Endothelial cell of umbilical vein (primary cell): ENCODE measurements around the gene POLR3A. TPM values are rescaled to one million over a fixed set of nuclear protein-coding genes. Genes with fewer than 3 reads are reported as not detected.

Experiments
- BruUV-seq: library from RNA; stranded (reverse); fragments of 400-500 nt; replicated peaks from 2 replicates; lab custom pipeline; 2021; lab: Mats Ljungman, UMichigan
- CTCF ChIA-PET: fragments of 300-600, 350-600 bp; sonication (Branson Sonifier 250); formaldehyde crosslinking; loops from one replicate; lab custom pipeline; 2021; ENCODE audit warnings: antibody characterized with exemption, inconsistent platforms; lab: Charles Lee
- POLR2A ChIA-PET: fragments of 300-600, 350-600 bp; sonication (Branson Sonifier 250); formaldehyde crosslinking; loops from one replicate; lab custom pipeline; 2021; ENCODE audit warnings: antibody characterized with exemption, inconsistent platforms; lab: Charles Lee
- DNase-seq: peaks from one replicate; pipeline ENCODE4 v3.0.0-alpha.2; 2011; ENCODE audit warnings: low read depth, low spot score
- FAIRE-seq: peaks from 2 replicates; lab custom pipeline; 2011; peaks lifted over from hg19 to GRCh38; lab: Jason Lieb, UNC
- H2AFZ ChIP-seq: 2 replicates; pipeline ENCODE4 v1.6.0; 2012; ENCODE audit warnings: low read depth, low read length, control low read depth, inconsistent platforms
- H3K27ac ChIP-seq: 2 replicates; pipeline ENCODE4 v1.5.1; 2011; ENCODE audit warnings: low read depth, mild to moderate bottlenecking, control low read depth, low read length, moderate library complexity; ENCODE audit not compliant: insufficient read depth
- H3K27me3 ChIP-seq, 2 experiments: 2 replicates each; pipeline versions ENCODE4 v1.6.0 to v1.6.1; 2011; ENCODE audit warnings: low read length in 2 of 2, mixed read lengths in 1 of 2; ENCODE audit not compliant: control insufficient read depth in 2 of 2, insufficient read depth in 2 of 2
- H3K36me3 ChIP-seq, 2 experiments: 2 replicates in 1 of 2; 3 replicates in 1 of 2; pipeline ENCODE4 v1.5.1; 2011; ENCODE audit warnings: low read length in 2 of 2, mild to moderate bottlenecking in 1 of 2, moderate library complexity in 1 of 2; ENCODE audit not compliant: control insufficient read depth in 2 of 2, insufficient read depth in 2 of 2; ENCODE audit errors: extremely low read depth in 1 of 2
- H3K4me1 ChIP-seq: 3 replicates; pipeline ENCODE4 v1.5.1; 2011; ENCODE audit warnings: mild to moderate bottlenecking, low read length; ENCODE audit not compliant: control insufficient read depth, insufficient read depth; ENCODE audit errors: extremely low read depth
- H3K4me2 ChIP-seq: 2 replicates; pipeline ENCODE4 v1.6.1; 2011; ENCODE audit warnings: low read length, control low read depth, mixed read lengths; ENCODE audit not compliant: insufficient read depth
- H3K4me3 ChIP-seq, 3 experiments: fragments of 200-600 bp in 1 of 3; sonication (generic), shearing (Covaris generic) in 1 of 3; replicated peaks in 1 of 3; 2 replicates each; pipeline ENCODE4 v1.5.1; 2011 to 2016; ENCODE audit warnings: control low read depth in 3 of 3, low read length in 3 of 3, mild to moderate bottlenecking in 2 of 3, inconsistent platforms in 1 of 3, low read depth in 1 of 3, moderate library complexity in 1 of 3; ENCODE audit not compliant: insufficient read depth in 1 of 3
- H3K79me2 ChIP-seq: 2 replicates; pipeline ENCODE4 v1.6.0; 2012; ENCODE audit warnings: low read length, inconsistent platforms; ENCODE audit not compliant: control insufficient read depth, insufficient read depth
- H3K9ac ChIP-seq: replicated peaks from 2 replicates; pipeline ENCODE3; 2011; ENCODE audit warnings: low read length, control low read depth; ENCODE audit not compliant: insufficient read depth; ENCODE audit errors: extremely low read depth
- H3K9me1 ChIP-seq: replicated peaks from 3 replicates; pipeline ENCODE4 v1.6.0; 2011; ENCODE audit warnings: mild to moderate bottlenecking, low read length; ENCODE audit not compliant: control insufficient read depth, insufficient read depth; ENCODE audit errors: extremely low read depth
- H3K9me3 ChIP-seq: replicated peaks from 2 replicates; pipeline ENCODE4 v1.5.1; 2012; ENCODE audit warnings: low read length, inconsistent platforms; ENCODE audit not compliant: control insufficient read depth, insufficient read depth
- H4K20me1 ChIP-seq: replicated peaks from 2 replicates; pipeline ENCODE3; 2011; ENCODE audit warnings: mild to moderate bottlenecking, low read length; ENCODE audit not compliant: control insufficient read depth, insufficient read depth; ENCODE audit errors: extremely low read depth
- EZH2 ChIP-seq: IDR thresholded peaks from 2 replicates; pipeline ENCODE4 v1.6.1; 2012; ENCODE audit warnings: borderline replicate concordance, low read depth, mild to moderate bottlenecking, moderate library complexity, low read length, inconsistent platforms; ENCODE audit not compliant: severe bottlenecking
- FOS ChIP-seq: IDR thresholded peaks from 2 replicates; pipeline ENCODE4 v1.6.1; 2011; ENCODE audit warnings: mild to moderate bottlenecking, low read length, moderate library complexity, borderline replicate concordance; ENCODE audit not compliant: insufficient read depth
- GATA2 ChIP-seq: IDR thresholded peaks from 2 replicates; pipeline ENCODE4 v1.7.0; 2011; ENCODE audit warnings: low read depth, mild to moderate bottlenecking, moderate library complexity, mixed read lengths, low read length; ENCODE audit not compliant: insufficient read length, insufficient read depth
- JUN ChIP-seq: IDR thresholded peaks from 2 replicates; pipeline ENCODE4 v1.6.1; 2011; ENCODE audit warnings: borderline replicate concordance, low read depth; ENCODE audit not compliant: insufficient read length, insufficient read depth
- MYC ChIP-seq: IDR thresholded peaks from one replicate; pipeline ENCODE4 v1.6.1; 2011; ENCODE audit warnings: mild to moderate bottlenecking, low read depth, low read length
- POLR2A ChIP-seq: IDR thresholded peaks from 2 replicates; pipeline ENCODE4 v1.6.1; 2012; ENCODE audit warnings: low read depth, mild to moderate bottlenecking, control low read depth, low read length
- POLR2AphosphoS5 ChIP-seq: IDR thresholded peaks from 2 replicates; pipeline ENCODE4 v1.6.1; 2012; ENCODE audit warnings: low read depth, mild to moderate bottlenecking, control low read depth, low read length, moderate library complexity; ENCODE audit not compliant: insufficient read depth
- dilution Hi-C: fragments of 300-500 bp; cut with MboI; formaldehyde crosslinking; loops from one replicate; pipeline ENCODE4 v1.15.0; 2019; ENCODE audit warnings: low sequenced_read_pairs; ENCODE audit not compliant: extremely low pct_ligation_motif_present
- intact Hi-C: fragments of 100-400 bp; cut with micrococcal nuclease; formaldehyde crosslinking; loops from one replicate; pipeline ENCODE4 v1.10.0; 2022
- polyA plus RNA-seq, 4 experiments: library from polyadenylated mRNA; depleted of rRNA in 3 of 4; stranded (reverse) in 3 of 4; unstranded in 1 of 4; fragments of >200 nt; gene quantifications; 2 replicates each; pipeline versions ENCODE4 v1.2.1 to v1.2.3, GENCODE V29; 2011 to 2012; ENCODE audit warnings: missing spikeins in 1 of 4
- total RNA-seq: library from RNA; stranded (reverse); gene quantifications from 2 replicates; pipeline ENCODE4 v1.2.3, GENCODE V29; 2021
- TF ChIP-seq, protein P1 (sequence below): IDR thresholded peaks from 2 replicates; pipeline ENCODE4 v1.6.1; 2011; ENCODE audit not compliant: insufficient read depth, insufficient read length
- TF ChIP-seq, protein P2 (sequence below), 2 donors: IDR thresholded peaks; 1 replicate in 1 of 2; 2 replicates in 1 of 2; pipeline ENCODE4 v1.5.1; 2011; ENCODE audit warnings: low read length in 2 of 2, mild to moderate bottlenecking in 2 of 2, moderate library complexity in 2 of 2, control low read depth in 1 of 2, inconsistent platforms in 1 of 2, low read depth in 1 of 2; ENCODE audit not compliant: insufficient read depth in 1 of 2; ENCODE audit errors: extremely low read depth in 1 of 2

Gene POLR3A
- total and polyA plus RNA-seq, 2 donors (not counting 3 experiments of a cell fraction or from before 2014, with no cell fraction given): 9.5 to 25.3 TPM

DNA sequence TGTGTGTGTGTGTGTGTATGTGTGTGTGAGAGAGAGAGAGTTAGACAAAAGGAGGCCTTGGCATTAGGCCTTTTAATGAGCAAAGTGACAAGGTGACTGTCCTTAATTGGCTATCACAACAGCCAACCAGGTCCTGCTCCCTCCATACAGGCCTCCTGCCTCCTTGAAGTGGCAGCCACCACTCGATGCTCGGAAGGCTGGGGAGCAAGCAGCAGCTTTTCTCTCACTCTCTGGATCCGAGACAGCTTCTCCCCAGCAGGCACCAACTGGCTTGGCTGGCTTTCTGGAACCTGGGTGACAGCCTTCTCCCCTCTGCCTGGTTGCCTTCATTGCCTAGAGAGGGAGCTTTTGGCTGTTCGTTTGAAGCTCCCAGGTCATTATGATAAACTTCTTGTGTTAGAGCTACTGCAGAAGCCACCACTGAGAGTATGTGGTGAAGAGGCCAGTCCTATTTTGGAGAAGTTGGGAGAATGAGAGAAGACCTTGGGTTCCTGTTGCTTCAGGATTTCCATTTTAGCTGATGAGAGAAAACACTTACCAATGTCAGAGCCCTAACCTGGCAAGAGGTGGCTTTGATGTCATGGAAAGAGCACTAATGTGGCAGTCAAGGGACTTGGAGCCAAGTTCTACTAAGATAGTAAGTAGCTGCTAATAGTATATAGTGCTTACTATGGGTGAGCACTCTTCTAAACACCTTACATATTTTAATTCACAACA, 42.0 kb upstream of the POLR3A start:
- FAIRE-seq: no peak

More for the DNA sequence above, 42.0 kb upstream of the POLR3A start:
- TF ChIP-seq JUN (no peak), POLR2A (no peak), MYC (no peak), POLR2AphosphoS5 (no peak), GATA2 (no peak), FOS (no peak), EZH2 (no peak)
- TF ChIP-seq, protein P1, sequence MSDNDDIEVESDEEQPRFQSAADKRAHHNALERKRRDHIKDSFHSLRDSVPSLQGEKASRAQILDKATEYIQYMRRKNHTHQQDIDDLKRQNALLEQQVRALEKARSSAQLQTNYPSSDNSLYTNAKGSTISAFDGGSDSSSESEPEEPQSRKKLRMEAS: no peak
- TF ChIP-seq, protein P2, sequence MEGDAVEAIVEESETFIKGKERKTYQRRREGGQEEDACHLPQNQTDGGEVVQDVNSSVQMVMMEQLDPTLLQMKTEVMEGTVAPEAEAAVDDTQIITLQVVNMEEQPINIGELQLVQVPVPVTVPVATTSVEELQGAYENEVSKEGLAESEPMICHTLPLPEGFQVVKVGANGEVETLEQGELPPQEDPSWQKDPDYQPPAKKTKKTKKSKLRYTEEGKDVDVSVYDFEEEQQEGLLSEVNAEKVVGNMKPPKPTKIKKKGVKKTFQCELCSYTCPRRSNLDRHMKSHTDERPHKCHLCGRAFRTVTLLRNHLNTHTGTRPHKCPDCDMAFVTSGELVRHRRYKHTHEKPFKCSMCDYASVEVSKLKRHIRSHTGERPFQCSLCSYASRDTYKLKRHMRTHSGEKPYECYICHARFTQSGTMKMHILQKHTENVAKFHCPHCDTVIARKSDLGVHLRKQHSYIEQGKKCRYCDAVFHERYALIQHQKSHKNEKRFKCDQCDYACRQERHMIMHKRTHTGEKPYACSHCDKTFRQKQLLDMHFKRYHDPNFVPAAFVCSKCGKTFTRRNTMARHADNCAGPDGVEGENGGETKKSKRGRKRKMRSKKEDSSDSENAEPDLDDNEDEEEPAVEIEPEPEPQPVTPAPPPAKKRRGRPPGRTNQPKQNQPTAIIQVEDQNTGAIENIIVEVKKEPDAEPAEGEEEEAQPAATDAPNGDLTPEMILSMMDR (IDR thresholded peaks at IDR 0.05; ENCODE audit: extremely low read depth in 1 of 2, insufficient read depth in 1 of 2, low read depth in 1 of 2, low read length in 2 of 2): no peak
- Histone ChIP-seq H2AFZ (no peak overlapping the region), H3K36me3 (no peaks in the 10 kb centered on the region), H3K27me3 (no peaks in the 10 kb centered on the region), H4K20me1 (no peaks in the 10 kb centered on the region), H3K9me3 (no peaks in the 10 kb centered on the region), H3K4me1 (no peaks in the 10 kb centered on the region), H3K4me3 (no peak overlapping the region), H3K4me2 (no peak overlapping the region), H3K79me2 (no peaks in the 10 kb centered on the region), H3K9me1 (no peaks in the 10 kb centered on the region), H3K27ac (no peak overlapping the region), H3K9ac (no peak overlapping the region)
- ChIA-PET CTCF (interaction anchor here (0.7 kb wide), 1 partner anchor 24 kb away, joined by 3 read pairs; no protein-coding TSS in a partner anchor), POLR2A (no interaction called here)
- intact Hi-C loops (no loop called here), dilution Hi-C loops (no loop called here)
- no TSS peak for BruUV-seq
- no peak for DNase-seq
